Stimulated activated CD4-positive, alpha-beta T cell treated with anti-CD3 and anti-CD28 coated beads, Interleukin-1b, Interleukin-23, amount 100 ng/mL, for 4 hours (primary cell): ENCODE data around the gene PPP1R15A.
"Not testable (repeated sequence)": the region's sequence is repeated elsewhere in the genome, so short reads cannot be mapped to it uniquely, and the experiment has no call there.

Experiments used
- DNase-seq, 2 donors: peaks; one replicate each; pipeline ENCODE4 v3.0.0-alpha.2; 2020; ENCODE audit warnings: low read depth in 2 of 2

Gene PPP1R15A

GRCh38 chr19:48859711-48860572, 12.3 kb upstream of the PPP1R15A start:
- DNase-seq = no peak

GRCh38 chr19:48861313-48861712, 10.9 kb upstream of the PPP1R15A start:
- no peak for DNase-seq

- DNase-seq = no peak
Measured at GRCh38 chr19:48862827-48863226, 9.4 kb upstream of the PPP1R15A start.

GRCh38 chr19:48866692-48867091, 5.5 kb upstream of the PPP1R15A start:
- DNase-seq = no peak

GRCh38 chr19:48867123-48867745, 5.0 kb upstream of the PPP1R15A start:
- no peak for DNase-seq

- no peak for DNase-seq
Measured at GRCh38 chr19:48867746-48868113, 4.5 kb upstream of the PPP1R15A start.

- no peak for DNase-seq
Measured at GRCh38 chr19:48868114-48868886, 3.9 kb upstream of the PPP1R15A start, which contains the start of gene PLEKHA4. TSS of gene PLEKHA4 (minus strand) at chr19:48868617. CDS start at chr19:48867620, 997 bp downstream.

- no peak for DNase-seq
Measured at GRCh38 chr19:48870048-48870447, 2.2 kb upstream of the PPP1R15A start.

- not testable (repeated sequence) for DNase-seq
Measured at GRCh38 chr19:48871471-48872181, 595 bp upstream of the PPP1R15A start.

- peak; percentile 49 to 52 for DNase-seq
Measured at GRCh38 chr19:48872884-48873475, 759 bp downstream of the PPP1R15A start.

- no peak for DNase-seq
Measured at GRCh38 chr19:48873476-48874302, 1.5 kb downstream of the PPP1R15A start.

- DNase-seq = no peak
Measured at GRCh38 chr19:48874303-48875135, 2.3 kb downstream of the PPP1R15A start.

GRCh38 chr19:48876043-48876981, 4.1 kb downstream of the PPP1R15A start:
- not testable (repeated sequence) for DNase-seq

GRCh38 chr19:48877855-48878195, 5.6 kb downstream of the PPP1R15A start:
- DNase-seq = no peak

GRCh38 chr19:48878196-48879024, 6.2 kb downstream of the PPP1R15A start:
- DNase-seq = no peak

GRCh38 chr19:48879025-48879637, 6.9 kb downstream of the PPP1R15A start:
- no peak for DNase-seq

- not testable (repeated sequence) for DNase-seq
Measured at GRCh38 chr19:48879696-48880095, 7.5 kb downstream of the PPP1R15A start.
